GM12874 (cell line): ENCODE data around the gene KRTAP10-4.
"Not testable (repeated sequence)": the region's sequence is repeated elsewhere in the genome, so short reads cannot be mapped to it uniquely, and the experiment has no call there.

Experiments used
- TF ChIP-seq, protein P1 (sequence below): IDR thresholded peaks from 2 replicates; pipeline ENCODE4 v1.5.1; 2011; ENCODE audit warnings: low read depth, mild to moderate bottlenecking, control low read depth, low read length, moderate library complexity; ENCODE audit not compliant: insufficient read depth

Gene KRTAP10-4

DNA sequence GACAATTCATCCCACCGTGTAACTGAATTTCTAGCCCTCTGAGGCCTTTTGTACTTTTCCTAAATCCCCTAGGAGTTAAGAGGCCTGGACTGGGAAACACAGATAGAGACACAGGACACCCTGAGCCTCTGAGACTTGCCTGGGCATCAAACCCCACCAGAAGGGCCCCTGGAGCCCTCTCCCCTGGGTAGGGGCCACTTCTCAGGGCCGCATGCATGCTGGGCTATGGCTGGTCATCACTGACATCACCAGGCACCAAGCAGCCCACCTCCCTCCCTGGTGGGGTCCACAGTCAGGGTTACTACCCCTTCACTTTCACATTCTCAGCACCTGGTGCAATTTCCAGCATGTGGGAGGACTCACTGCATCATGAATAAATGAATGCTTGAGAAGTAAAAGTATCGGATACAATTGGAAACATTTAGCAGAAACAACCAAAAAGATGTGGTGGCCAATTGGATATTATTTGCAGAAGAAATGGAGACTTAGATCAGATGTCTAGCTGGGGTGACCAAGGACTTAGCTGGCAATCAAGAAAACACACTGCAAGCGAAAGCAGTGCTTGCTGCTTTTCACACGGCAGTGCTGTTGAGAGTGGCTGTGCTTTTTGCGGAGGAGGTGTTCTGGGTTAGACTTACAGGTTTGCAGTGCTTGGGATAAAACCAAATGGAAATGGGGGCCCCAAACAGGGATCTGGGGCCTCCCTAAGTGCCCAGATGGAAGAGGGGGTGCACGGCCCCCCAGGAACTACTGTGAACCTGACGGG lies 25.9 kb downstream of the KRTAP10-4 start:
- TF ChIP-seq, protein P1, sequence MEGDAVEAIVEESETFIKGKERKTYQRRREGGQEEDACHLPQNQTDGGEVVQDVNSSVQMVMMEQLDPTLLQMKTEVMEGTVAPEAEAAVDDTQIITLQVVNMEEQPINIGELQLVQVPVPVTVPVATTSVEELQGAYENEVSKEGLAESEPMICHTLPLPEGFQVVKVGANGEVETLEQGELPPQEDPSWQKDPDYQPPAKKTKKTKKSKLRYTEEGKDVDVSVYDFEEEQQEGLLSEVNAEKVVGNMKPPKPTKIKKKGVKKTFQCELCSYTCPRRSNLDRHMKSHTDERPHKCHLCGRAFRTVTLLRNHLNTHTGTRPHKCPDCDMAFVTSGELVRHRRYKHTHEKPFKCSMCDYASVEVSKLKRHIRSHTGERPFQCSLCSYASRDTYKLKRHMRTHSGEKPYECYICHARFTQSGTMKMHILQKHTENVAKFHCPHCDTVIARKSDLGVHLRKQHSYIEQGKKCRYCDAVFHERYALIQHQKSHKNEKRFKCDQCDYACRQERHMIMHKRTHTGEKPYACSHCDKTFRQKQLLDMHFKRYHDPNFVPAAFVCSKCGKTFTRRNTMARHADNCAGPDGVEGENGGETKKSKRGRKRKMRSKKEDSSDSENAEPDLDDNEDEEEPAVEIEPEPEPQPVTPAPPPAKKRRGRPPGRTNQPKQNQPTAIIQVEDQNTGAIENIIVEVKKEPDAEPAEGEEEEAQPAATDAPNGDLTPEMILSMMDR, result no peak

GRCh38 chr21:44600118-44600978 lies 26.8 kb downstream of the KRTAP10-4 start, which contains the start of gene KRTAP10-7:
Gene KRTAP10-7, plus strand, starts transcription at chr21:44600597. Its CDS starts 25 bp downstream, at chr21:44600622.
- TF ChIP-seq, protein P1, result not testable (repeated sequence)

GRCh38 chr21:44601596-44602462 lies 28.3 kb downstream of the KRTAP10-4 start:
- TF ChIP-seq, protein P1, result no peak

- TF ChIP-seq, protein P1, result no peak
These were observed 28.9 kb downstream of the KRTAP10-4 start for GRCh38 chr21:44602463-44602850.

DNA sequence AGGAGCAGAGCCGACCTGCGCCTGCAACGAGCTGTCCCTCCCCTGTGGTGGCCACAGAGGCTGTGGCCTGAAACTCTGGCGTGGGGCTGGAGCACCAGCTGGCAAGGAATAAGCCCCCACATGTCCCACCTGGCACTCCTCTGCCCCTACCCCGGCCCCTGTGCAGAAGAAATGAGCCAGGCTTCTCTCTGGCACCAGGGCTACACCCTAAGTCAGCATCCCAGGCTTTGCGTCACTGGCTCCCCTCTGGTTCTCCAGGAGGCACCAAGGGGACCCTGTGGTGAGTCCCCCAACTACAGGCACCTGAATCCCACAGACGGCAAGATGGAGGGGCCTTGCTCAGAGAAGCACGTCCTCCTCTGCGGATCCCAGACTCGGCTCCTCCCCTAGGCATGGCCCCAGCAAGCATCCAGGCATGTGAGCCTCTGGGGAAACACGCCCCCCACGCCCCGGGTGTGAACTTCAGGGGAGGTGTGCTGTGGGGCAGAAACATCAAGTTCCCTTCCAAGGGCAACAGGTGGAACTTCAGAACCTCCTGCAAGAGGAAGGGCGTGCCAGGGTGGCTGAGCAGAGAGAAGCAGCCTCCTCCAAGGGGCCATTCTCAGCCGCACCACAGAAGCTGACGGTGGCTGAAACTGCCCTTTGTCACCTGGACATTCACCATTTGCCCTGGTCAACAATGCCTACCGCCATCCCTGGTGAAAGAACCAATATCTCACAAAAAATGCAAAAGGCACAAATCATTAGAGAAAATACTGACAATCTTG lies 29.8 kb downstream of the KRTAP10-4 start:
- TF ChIP-seq, protein P1, result no peak

- TF ChIP-seq, protein P1, result no peak
These were observed 30.4 kb downstream of the KRTAP10-4 start for GRCh38 chr21:44603911-44604310.
